HUES6 (cell line): ENCODE results near the gene TXN2.
A peak's percentile ranks its signal among the peaks of the same experiment; 100 is the strongest.
"Not testable (repeated sequence)": the region's sequence is repeated elsewhere in the genome, so short reads cannot be mapped to it uniquely, and the experiment has no call there.

Experiments
- H3K27ac ChIP-seq: 2 replicates; pipeline ENCODE4 v1.7.0; 2013; ENCODE audit warnings: low read depth, mild to moderate bottlenecking, low read length, inconsistent platforms
- H3K27me3 ChIP-seq: 2 replicates; pipeline ENCODE4 v1.6.1; 2013; ENCODE audit warnings: low read length; ENCODE audit not compliant: control insufficient read depth, insufficient read depth
- H3K36me3 ChIP-seq: 2 replicates; pipeline ENCODE4 v1.6.1; 2013; ENCODE audit warnings: low read length; ENCODE audit not compliant: control insufficient read depth, insufficient read depth
- H3K4me1 ChIP-seq: 2 replicates; pipeline ENCODE4 v1.6.1; 2013; ENCODE audit warnings: low read length; ENCODE audit not compliant: control insufficient read depth, insufficient read depth
- H3K4me3 ChIP-seq: 2 replicates; pipeline ENCODE4 v1.5.1; 2013; ENCODE audit warnings: low read depth, low read length
- H3K9ac ChIP-seq: one replicate; pipeline ENCODE4 v1.6.1; 2013; ENCODE audit warnings: mild to moderate bottlenecking, low read length
- H3K9me3 ChIP-seq: 2 replicates; pipeline ENCODE4 v1.6.1; 2013; ENCODE audit warnings: low read depth, low read length; ENCODE audit not compliant: control insufficient read depth, insufficient read depth

TXN2 gene

GRCh38 chr22:36424466-36424865 lies 57.0 kb downstream of the TXN2 start:
- H3K9ac ChIP-seq, H3K9me3 ChIP-seq, H3K36me3 ChIP-seq, H3K27ac ChIP-seq, H3K4me3 ChIP-seq, H3K27me3 ChIP-seq: not testable (repeated sequence)
- peaks cover 19% of the 10 kb centered on the region for H3K4me1 ChIP-seq

- Histone ChIP-seq H3K36me3 (no peaks in the 10 kb centered on the region), H3K9me3 (no peaks in the 10 kb centered on the region), H3K9ac (no peak overlapping the region), H3K27me3 (no peaks in the 10 kb centered on the region), H3K27ac (no peak overlapping the region; the same call in 1 of the 2 replicates), H3K4me1 (peaks cover 23% of the 10 kb centered on the region), H3K4me3 (no peak overlapping the region)
These were observed 57.7 kb downstream of the TXN2 start for GRCh38 chr22:36423461-36424404.

GRCh38 chr22:36422287-36423014 lies 59.0 kb downstream of the TXN2 start:
- no peaks in the 10 kb centered on the region for H3K27me3 ChIP-seq

GRCh38 chr22:36419912-36420882 lies 61.2 kb downstream of the TXN2 start:
- Histone ChIP-seq H3K9me3 (no peaks in the 10 kb centered on the region), H3K9ac (peak overlapping the region; percentile 1), H3K36me3 (no peaks in the 10 kb centered on the region), H3K4me3 (no peak overlapping the region), H3K27me3 (no peaks in the 10 kb centered on the region), H3K4me1 (peaks cover 11% of the 10 kb centered on the region), H3K27ac (peak overlapping the region; percentile 53; the same call in 1 of the 2 replicates)

More at GRCh38 chr22:36422287-36423014, 59.0 kb downstream of the TXN2 start:
- peaks cover 23% of the 10 kb centered on the region for H3K4me1 ChIP-seq
- H3K27ac ChIP-seq, result no peak overlapping the region
- no peaks in the 10 kb centered on the region for H3K9me3 ChIP-seq
- no peaks in the 10 kb centered on the region for H3K36me3 ChIP-seq
- H3K9ac ChIP-seq, result no peak overlapping the region
- no peak overlapping the region for H3K4me3 ChIP-seq

GRCh38 chr22:36419177-36419911 lies 62.1 kb downstream of the TXN2 start:
- Histone ChIP-seq H3K4me3 (no peak overlapping the region), H3K27me3 (no peaks in the 10 kb centered on the region), H3K27ac (peak overlapping the region; percentile 53; the same call in 1 of the 2 replicates)

GRCh38 chr22:36417281-36417686 lies 64.2 kb downstream of the TXN2 start:
- Histone ChIP-seq H3K9ac (no peak overlapping the region), H3K9me3 (no peaks in the 10 kb centered on the region), H3K27me3 (no peaks in the 10 kb centered on the region), H3K4me1 (peaks cover 18% of the 10 kb centered on the region), H3K27ac (no peak overlapping the region), H3K36me3 (no peaks in the 10 kb centered on the region), H3K4me3 (no peak overlapping the region)

More at GRCh38 chr22:36419177-36419911, 62.1 kb downstream of the TXN2 start:
- no peaks in the 10 kb centered on the region for H3K36me3 ChIP-seq
- H3K9me3 ChIP-seq, result no peaks in the 10 kb centered on the region
- H3K4me1 ChIP-seq, result peaks cover 11% of the 10 kb centered on the region
- H3K9ac ChIP-seq, result peak overlapping the region; percentile 22
